IMR-90 (cell line): ENCODE data around the gene ABTB2. TPM values are rescaled to one million over a fixed set of nuclear protein-coding genes. Genes with fewer than 3 reads are reported as not detected.

Experiments used
- ATAC-seq: fragments of 200-7000 bp; cut with Tn5 transposase; 2 replicates; pipeline ENCODE4 v1.9.1; 2020; ENCODE audit warnings: low read depth, mild to moderate bottlenecking, moderate library complexity
- BruUV-seq: library from RNA; stranded (reverse); fragments of 400-500 nt; replicated peaks from 2 replicates; lab custom pipeline; 2021; lab: Mats Ljungman, UMichigan
- CTCF ChIA-PET: fragments of 300-600 bp; formaldehyde crosslinking; extraction: SDS; loops from one replicate; lab custom pipeline; 2021; ENCODE audit warnings: antibody characterized with exemption; lab: Yijun Ruan, JAX
- POLR2A ChIA-PET: fragments of 300-600 bp; sonication (Branson Sonifier 250); formaldehyde crosslinking; loops from one replicate; lab custom pipeline; 2022; ENCODE audit warnings: antibody characterized with exemption; ENCODE audit not compliant: unreplicated experiment; lab: Charles Lee
- DNase-seq: peaks from one replicate; pipeline ENCODE4 v3.0.0; 2013
- H2AFZ ChIP-seq: replicated peaks from 2 replicates; pipeline ENCODE3; 2013; ENCODE audit warnings: low read length, mild to moderate bottlenecking; ENCODE audit not compliant: poor library complexity
- H2AK5ac ChIP-seq: 2 replicates; pipeline ENCODE4 v1.6.1; 2013; ENCODE audit warnings: low read depth, low read length, inconsistent platforms
- H2AK9ac ChIP-seq: replicated peaks from 2 replicates; pipeline ENCODE3; 2013; ENCODE audit warnings: mild to moderate bottlenecking, low read depth, low read length, moderate library complexity; ENCODE audit not compliant: poor library complexity
- H2BK120ac ChIP-seq: 2 replicates; pipeline ENCODE4 v1.6.1; 2013; ENCODE audit warnings: low read depth, low read length, inconsistent platforms
- H2BK15ac ChIP-seq: 3 replicates; pipeline ENCODE4 v1.6.1; 2013; ENCODE audit warnings: low read depth, low read length, inconsistent platforms
- H2BK20ac ChIP-seq: 2 replicates; pipeline ENCODE4 v1.6.1; 2013; ENCODE audit warnings: low read depth, mild to moderate bottlenecking, inconsistent platforms, low read length, moderate library complexity
- H2BK5ac ChIP-seq: 2 replicates; pipeline ENCODE4 v1.6.1; 2013; ENCODE audit warnings: mild to moderate bottlenecking, low read depth, low read length, inconsistent platforms; ENCODE audit not compliant: poor library complexity, severe bottlenecking
- H3K14ac ChIP-seq: replicated peaks from 2 replicates; pipeline ENCODE4 v1.6.1; 2013; ENCODE audit warnings: low read depth, low read length, inconsistent platforms
- H3K18ac ChIP-seq: 2 replicates; pipeline ENCODE4 v1.6.1; 2013; ENCODE audit warnings: low read depth, low read length, control low read depth
- H3K23ac ChIP-seq: 2 replicates; pipeline ENCODE4 v1.6.1; 2013; ENCODE audit warnings: low read depth, low read length, inconsistent platforms
- H3K27ac ChIP-seq: 2 replicates; pipeline ENCODE4 v1.5.1; 2013; ENCODE audit warnings: mild to moderate bottlenecking, control low read depth, low read length; ENCODE audit not compliant: insufficient read depth
- H3K27me3 ChIP-seq: 2 replicates; pipeline ENCODE4 v1.6.1; 2013; ENCODE audit warnings: low read length; ENCODE audit not compliant: control insufficient read depth, insufficient read depth
- H3K36me3 ChIP-seq: 2 replicates; pipeline ENCODE4 v1.6.1; 2013; ENCODE audit warnings: low read length, mixed read lengths; ENCODE audit not compliant: control insufficient read depth, insufficient read depth
- H3K4ac ChIP-seq: 2 replicates; pipeline ENCODE4 v1.6.1; 2013; ENCODE audit warnings: low read depth, low read length, inconsistent platforms
- H3K4me1 ChIP-seq: 2 replicates; pipeline ENCODE4 v1.6.1; 2013; ENCODE audit warnings: low read length, mixed read lengths; ENCODE audit not compliant: control insufficient read depth, insufficient read depth
- H3K4me2 ChIP-seq: 2 replicates; pipeline ENCODE4 v1.6.1; 2013; ENCODE audit warnings: low read depth, mild to moderate bottlenecking, control low read depth, low read length, moderate library complexity
- H3K4me3 ChIP-seq: 2 replicates; pipeline ENCODE4 v1.5.1; 2013; ENCODE audit warnings: low read depth, mild to moderate bottlenecking, control low read depth, low read length, moderate library complexity; ENCODE audit not compliant: insufficient read depth
- H3K56ac ChIP-seq: 2 replicates; pipeline ENCODE4 v1.6.1; 2013; ENCODE audit warnings: low read length, inconsistent platforms; ENCODE audit not compliant: insufficient read depth; ENCODE audit errors: extremely low read depth
- H3K79me1 ChIP-seq, 2 experiments: 2 replicates each; pipeline ENCODE4 v1.6.1; 2013; ENCODE audit warnings: low read length in 2 of 2, inconsistent platforms in 1 of 2, low read depth in 1 of 2
- H3K9ac ChIP-seq: 2 replicates; pipeline ENCODE4 v1.6.1; 2013; ENCODE audit warnings: low read depth, low read length, control low read depth
- H3K9me1 ChIP-seq: 2 replicates; pipeline ENCODE4 v1.6.1; 2013; ENCODE audit warnings: low read length, inconsistent platforms; ENCODE audit not compliant: insufficient read depth
- H3K9me3 ChIP-seq: 2 replicates; pipeline ENCODE4 v1.6.1; 2013; ENCODE audit warnings: low read length; ENCODE audit not compliant: control insufficient read depth, insufficient read depth
- H4K20me1 ChIP-seq: 2 replicates; pipeline ENCODE4 v1.6.1; 2013; ENCODE audit warnings: low read length, inconsistent platforms; ENCODE audit not compliant: insufficient read depth
- H4K5ac ChIP-seq: 2 replicates; pipeline ENCODE4 v1.6.1; 2013; ENCODE audit warnings: mild to moderate bottlenecking, low read depth, low read length, control low read depth
- H4K8ac ChIP-seq, 2 experiments: 2 replicates each; pipeline ENCODE4 v1.6.1; 2013; ENCODE audit warnings: low read depth in 2 of 2, low read length in 2 of 2, control low read depth in 1 of 2, inconsistent platforms in 1 of 2
- H4K91ac ChIP-seq: 2 replicates; pipeline ENCODE4 v1.6.1; 2013; ENCODE audit warnings: low read depth, low read length, inconsistent platforms; ENCODE audit not compliant: insufficient read depth
- CEBPB ChIP-seq: IDR thresholded peaks from 2 replicates; pipeline ENCODE4 v1.6.1; 2012; ENCODE audit warnings: low read depth, low read length, improper control_type of control experiment
- CHD1 ChIP-seq: IDR thresholded peaks from 2 replicates; pipeline ENCODE4 v1.6.1; 2012; ENCODE audit warnings: low read depth, low read length, improper control_type of control experiment
- CTCF ChIP-seq: conservative IDR thresholded peaks from 2 replicates; pipeline ENCODE4 v1.5.1; 2012; ENCODE audit warnings: mild to moderate bottlenecking, low read depth, low read length, improper control_type of control experiment
- MXI1 ChIP-seq: IDR thresholded peaks from 2 replicates; pipeline ENCODE4 v1.6.1; 2012; ENCODE audit warnings: low read depth, mild to moderate bottlenecking, low read length, moderate library complexity, borderline replicate concordance
- RAD21 ChIP-seq: IDR thresholded peaks from 2 replicates; pipeline ENCODE4 v1.6.1; 2012; ENCODE audit warnings: low read length, improper control_type of control experiment
- RFX5 ChIP-seq: IDR thresholded peaks from 2 replicates; pipeline ENCODE4 v1.8.0; 2012; ENCODE audit warnings: low read depth, mild to moderate bottlenecking, low read length, moderate library complexity
- SMC3 ChIP-seq: fragments of 150-350 bp; IDR thresholded peaks from 2 replicates; pipeline ENCODE4 v1.6.1; 2016; ENCODE audit warnings: low read depth, mild to moderate bottlenecking, antibody characterized with exemption, low read length, moderate library complexity
- WGBS, 2 experiments: methylation state at CpG; one replicate each; pipeline versions ENCODE4 v1.1.5 to v1.1.7; 2013; ENCODE audit warnings: missing lambda C conversion rate in 2 of 2; ENCODE audit not compliant: insufficient read length in 1 of 2; ENCODE audit errors: extremely low coverage in 2 of 2; 5-methylcytosine and 5-hydroxymethylcytosine counted together
- dilution Hi-C: fragments of 300-500 bp; cut with HindIII; formaldehyde crosslinking; loops from one replicate; pipeline ENCODE4 v1.14.3; 2018; ENCODE audit warnings: low sequenced_read_pairs; ENCODE audit not compliant: unreplicated experiment
- in situ Hi-C: fragments of 300-500 bp; cut with MboI; formaldehyde crosslinking; loops from 3 replicates; pipeline ENCODE4 v1.14.3; 2019; ENCODE audit warnings: low sequenced_read_pairs, inconsistent platforms, mixed read lengths
- intact Hi-C: fragments of 100-400 bp; cut with micrococcal nuclease; formaldehyde crosslinking; loops from 2 replicates; pipeline ENCODE4 v1.10.0; 2022
- polyA plus RNA-seq, 3 experiments: library from polyadenylated mRNA; depleted of rRNA; stranded (reverse); fragments of >200 nt; gene quantifications; 2 replicates each; pipeline ENCODE4 v1.2.3, GENCODE V29; 2012; ENCODE audit warnings: low replicate concordance in 1 of 3
- total RNA-seq: library from RNA; depleted of rRNA; stranded (reverse); fragments of >200 nt; gene quantifications from 2 replicates; pipeline ENCODE4 v1.2.3, GENCODE V29; 2012

Gene ABTB2
- total and polyA plus RNA-seq, 2 of the 4 experiments (the other 2 are of a cell fraction): 0.18 to 2.0 TPM

DNA sequence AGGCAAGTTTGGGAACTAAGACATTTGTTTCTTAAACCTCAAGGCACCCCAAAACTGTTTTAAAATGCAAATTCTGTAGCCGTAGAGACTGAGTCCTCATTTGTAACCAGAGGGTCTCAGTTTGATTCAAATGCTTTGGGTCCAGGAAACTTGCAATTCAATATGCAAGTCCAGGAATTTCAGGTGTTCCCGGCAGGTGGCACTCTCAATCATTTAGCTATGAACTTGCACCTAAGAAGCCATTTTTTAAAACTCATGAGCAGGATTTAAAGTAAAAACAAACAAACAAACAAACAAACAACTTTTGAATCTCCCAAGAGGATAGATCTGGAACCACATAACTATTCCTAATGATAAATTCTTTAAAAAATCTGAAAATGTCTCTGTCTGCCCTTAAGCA lies 8.7 kb upstream of the ABTB2 start:
- intact Hi-C loops: loop anchor here (10.0 kb wide), 1 partner anchor 1028 kb away; no protein-coding TSS in a partner anchor

More for the DNA sequence above, 8.7 kb upstream of the ABTB2 start:
- Histone ChIP-seq H3K4me2 (no peak overlapping the region), H3K27me3 (peaks cover 19% of the 10 kb centered on the region), H3K79me1 (no peaks in the 10 kb centered on the region), H2AK5ac (no peak overlapping the region), H4K8ac (no peak overlapping the region), H3K18ac (no peak overlapping the region), H2BK15ac (no peak overlapping the region), H3K9me3 (no peaks in the 10 kb centered on the region), H3K4me3 (no peak overlapping the region), H3K56ac (no peak overlapping the region), H3K23ac (no peak overlapping the region), H3K9me1 (no peaks in the 10 kb centered on the region), H3K4ac (no peak overlapping the region), H4K20me1 (no peaks in the 10 kb centered on the region), H3K14ac (no peak overlapping the region), H2AK9ac (no peak overlapping the region), H3K4me1 (no peaks in the 10 kb centered on the region), H2BK20ac (no peak overlapping the region), H3K27ac (no peak overlapping the region), H4K5ac (no peak overlapping the region), H3K9ac (no peak overlapping the region), H2BK120ac (no peak overlapping the region), H4K91ac (no peak overlapping the region), H3K36me3 (no peaks in the 10 kb centered on the region), H2AFZ (no peak overlapping the region), H2BK5ac (no peak overlapping the region)
- in situ Hi-C loops (loop anchor here (5.0 kb wide), 1 partner anchor 126 kb away; no protein-coding TSS in a partner anchor), dilution Hi-C loops (no loop called here)
- ATAC-seq: no peak
- 65% methylated on average over 2 of the region's 2 CpGs; no CpG with 5 or more reads in 1 of the 2 experiments for WGBS, 2 experiments
- ChIA-PET CTCF (interaction anchor here (1.4 to 1.6 kb wide), 2 partner anchors 126 to 192 kb away, joined by 4 to 5 read pairs; no protein-coding TSS in a partner anchor), POLR2A (no interaction called here)
- no TSS peak for BruUV-seq
- no peak for TF ChIP-seq RFX5
- no peak for TF ChIP-seq CHD1
- TF ChIP-seq CTCF: 0 out of 2 replicates have a peak, but pooled peaks have one; percentile 16
- TF ChIP-seq SMC3: peak; percentile 26; the same call in 1 of the 2 replicates
- no peak for TF ChIP-seq MXI1
- no peak for TF ChIP-seq CEBPB
- no peak for TF ChIP-seq RAD21
- no peak for DNase-seq
